B cell (primary cell): ENCODE measurements around the gene ANKLE1.

Experiments used
- EZH2 ChIP-seq: IDR thresholded peaks from 2 replicates; pipeline ENCODE4 v1.6.1; 2012; ENCODE audit warnings: borderline replicate concordance, low read depth, mild to moderate bottlenecking, moderate library complexity, low read length; ENCODE audit not compliant: insufficient read depth, poor library complexity, severe bottlenecking
- TF ChIP-seq, protein P1 (sequence below): fragments of 200-600 bp; IDR thresholded peaks from one replicate; pipeline ENCODE4 v1.8.0; 2022; ENCODE audit warnings: antibody characterized with exemption, mild to moderate bottlenecking

DNA sequence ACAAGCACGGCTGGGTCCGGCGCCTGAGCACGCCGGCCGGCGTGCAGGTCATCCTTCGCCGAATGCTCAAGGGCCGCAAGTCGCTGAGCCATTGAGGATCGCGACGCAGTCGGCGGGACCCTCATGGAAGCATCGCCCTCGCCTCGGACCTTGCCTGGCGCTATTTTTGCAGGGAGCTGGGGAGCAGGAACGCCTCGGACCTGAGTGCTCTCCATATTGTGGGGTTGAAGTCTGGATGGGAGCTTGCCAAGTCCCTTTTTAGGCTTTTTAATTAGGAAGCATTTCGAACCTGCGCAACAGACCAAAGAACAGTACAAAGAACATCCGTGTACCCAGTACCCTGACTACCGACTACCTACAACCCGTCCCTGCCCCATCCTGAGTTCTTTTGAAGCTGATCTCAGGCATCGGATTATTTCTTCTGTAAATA, 24.6 kb downstream of the ANKLE1 start:
- TF ChIP-seq, protein P1, sequence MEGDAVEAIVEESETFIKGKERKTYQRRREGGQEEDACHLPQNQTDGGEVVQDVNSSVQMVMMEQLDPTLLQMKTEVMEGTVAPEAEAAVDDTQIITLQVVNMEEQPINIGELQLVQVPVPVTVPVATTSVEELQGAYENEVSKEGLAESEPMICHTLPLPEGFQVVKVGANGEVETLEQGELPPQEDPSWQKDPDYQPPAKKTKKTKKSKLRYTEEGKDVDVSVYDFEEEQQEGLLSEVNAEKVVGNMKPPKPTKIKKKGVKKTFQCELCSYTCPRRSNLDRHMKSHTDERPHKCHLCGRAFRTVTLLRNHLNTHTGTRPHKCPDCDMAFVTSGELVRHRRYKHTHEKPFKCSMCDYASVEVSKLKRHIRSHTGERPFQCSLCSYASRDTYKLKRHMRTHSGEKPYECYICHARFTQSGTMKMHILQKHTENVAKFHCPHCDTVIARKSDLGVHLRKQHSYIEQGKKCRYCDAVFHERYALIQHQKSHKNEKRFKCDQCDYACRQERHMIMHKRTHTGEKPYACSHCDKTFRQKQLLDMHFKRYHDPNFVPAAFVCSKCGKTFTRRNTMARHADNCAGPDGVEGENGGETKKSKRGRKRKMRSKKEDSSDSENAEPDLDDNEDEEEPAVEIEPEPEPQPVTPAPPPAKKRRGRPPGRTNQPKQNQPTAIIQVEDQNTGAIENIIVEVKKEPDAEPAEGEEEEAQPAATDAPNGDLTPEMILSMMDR = no peak
- TF ChIP-seq EZH2 = no peak
